ENCODE measurements around the gene ADARB1.

ADARB1 gene

DNA sequence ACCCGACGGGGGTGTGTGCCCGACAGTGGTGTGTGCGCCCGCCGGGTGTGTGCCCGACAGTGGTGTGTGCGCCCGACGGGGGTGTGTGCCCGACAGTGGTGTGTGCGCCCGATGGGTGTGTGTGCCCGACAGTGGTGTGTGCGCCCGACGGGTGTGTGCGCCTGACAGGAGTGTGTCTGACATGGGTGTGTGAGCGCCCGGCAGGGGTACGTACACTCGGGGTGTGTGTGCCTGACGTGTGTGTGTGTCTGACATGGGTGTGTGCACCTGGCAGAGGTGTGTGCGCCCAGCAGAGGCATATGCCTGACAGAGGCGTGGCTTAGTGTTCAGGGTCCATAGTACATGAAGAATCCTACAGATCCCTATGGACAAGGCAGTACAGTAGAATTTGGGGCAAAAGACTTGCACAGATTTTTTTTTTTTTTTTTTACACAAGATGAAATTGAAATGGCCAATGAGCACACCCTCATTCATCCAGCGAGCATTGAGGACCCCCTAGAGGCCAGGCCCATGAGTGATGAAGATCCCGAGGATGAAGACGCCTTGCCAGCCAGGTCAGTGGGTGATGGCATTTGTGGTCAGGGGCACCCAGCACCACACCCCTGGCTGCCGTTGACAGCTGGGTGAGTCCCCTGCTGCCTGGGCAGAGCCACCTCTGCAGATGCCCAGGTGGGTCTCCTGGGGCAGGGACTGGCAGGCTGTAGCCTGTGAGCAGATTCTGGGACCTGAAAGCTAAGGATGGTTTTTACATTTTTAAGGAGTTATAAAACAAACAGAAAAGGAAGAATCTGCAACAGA, 60.1 kb downstream of the ADARB1 start:
- Histone ChIP-seq H3K9me3 (no peaks in the 10 kb centered on the region), H3K27ac (no peak overlapping the region), H3K27me3 (peaks cover 31% of the 10 kb centered on the region), H3K36me3 (no peaks in the 10 kb centered on the region), H3K4me1 (ENCODE audit: control insufficient read depth in 1 of 2, insufficient read depth in 1 of 2, low read depth in 1 of 2, low read length in 1 of 2) (peaks cover 0 to 8% of the 10 kb centered on the region in 2 experiments), H3K4me3 (ENCODE audit: low read depth in 1 of 2, low read length in 1 of 2) (no peak overlapping the region)
- no peak for TF ChIP-seq CTCF (IDR thresholded peaks at IDR 0.05)

DNA sequence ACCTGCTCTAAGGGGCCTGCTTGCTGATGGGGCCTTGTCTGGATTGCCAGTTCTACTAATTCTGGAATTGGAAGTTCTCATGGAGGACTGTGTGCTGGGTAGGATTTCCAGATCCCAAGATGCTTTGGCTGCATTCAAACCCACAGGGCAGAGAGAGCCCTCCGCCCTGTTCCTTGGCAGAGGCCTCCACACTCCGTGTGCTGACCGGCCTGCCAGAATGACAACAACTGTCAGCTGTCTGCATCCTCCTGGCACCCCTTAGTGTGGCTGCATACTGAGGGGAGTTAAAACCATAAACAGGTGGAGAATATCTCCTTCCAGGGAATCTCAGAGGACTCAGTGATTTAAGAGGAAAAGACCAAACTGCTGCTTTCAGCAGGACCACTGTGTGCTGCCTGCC, 60.7 kb downstream of the ADARB1 start:
- Histone ChIP-seq H3K27me3 (peaks cover 29% of the 10 kb centered on the region), H3K36me3 (no peaks in the 10 kb centered on the region), H3K27ac (no peak overlapping the region), H3K9me3 (no peaks in the 10 kb centered on the region), H3K4me1 (ENCODE audit: control insufficient read depth in 1 of 2, insufficient read depth in 1 of 2, low read depth in 1 of 2, low read length in 1 of 2) (peaks cover 0 to 5% of the 10 kb centered on the region in 2 experiments), H3K4me3 (ENCODE audit: low read depth in 1 of 2, low read length in 1 of 2) (no peak overlapping the region)
- no peak for TF ChIP-seq CTCF (IDR thresholded peaks at IDR 0.05)

GRCh38 chr21:45135868-45136267, 61.5 kb downstream of the ADARB1 start:
- H3K9me3 ChIP-seq: no peaks in the 10 kb centered on the region
- peaks cover 21% of the 10 kb centered on the region for H3K27me3 ChIP-seq
- no peak overlapping the region for H3K27ac ChIP-seq
- H3K4me3 ChIP-seq (ENCODE audit: low read depth in 1 of 2, low read length in 1 of 2): no peak overlapping the region
- TF ChIP-seq CTCF (IDR thresholded peaks at IDR 0.05): no peak
- no peaks in the 10 kb centered on the region for H3K36me3 ChIP-seq
- H3K4me1 ChIP-seq (ENCODE audit: control insufficient read depth in 1 of 2, insufficient read depth in 1 of 2, low read depth in 1 of 2, low read length in 1 of 2): no peaks in the 10 kb centered on the region

DNA sequence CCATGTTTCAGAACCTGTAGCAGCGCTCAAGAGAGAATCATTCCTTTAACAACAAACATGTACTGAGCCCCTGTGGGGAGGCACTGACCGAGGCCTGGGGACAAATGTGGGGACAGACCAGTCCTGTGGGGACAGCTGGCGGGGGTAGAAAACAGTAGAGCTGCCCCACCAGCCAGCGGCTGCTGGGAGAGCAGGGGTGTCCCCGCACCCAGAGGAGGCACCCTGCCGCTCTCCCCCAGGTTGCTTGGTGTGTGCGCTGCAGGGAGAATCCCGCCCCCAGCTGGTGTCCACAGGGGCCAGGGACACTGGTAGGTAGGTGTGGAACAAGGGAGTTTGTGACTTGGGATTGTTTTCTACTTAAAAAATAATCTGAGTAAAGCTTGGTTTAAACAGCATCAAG, 62.1 kb downstream of the ADARB1 start:
- Histone ChIP-seq H3K27me3 (peaks cover 15% of the 10 kb centered on the region), H3K4me1 (ENCODE audit: control insufficient read depth in 1 of 2, insufficient read depth in 1 of 2, low read depth in 1 of 2, low read length in 1 of 2) (no peaks in the 10 kb centered on the region), H3K4me3 (ENCODE audit: low read depth in 1 of 2, low read length in 1 of 2) (no peak overlapping the region), H3K36me3 (no peaks in the 10 kb centered on the region), H3K9me3 (no peaks in the 10 kb centered on the region), H3K27ac (no peak overlapping the region)
- TF ChIP-seq CTCF (IDR thresholded peaks at IDR 0.05): no peak

DNA sequence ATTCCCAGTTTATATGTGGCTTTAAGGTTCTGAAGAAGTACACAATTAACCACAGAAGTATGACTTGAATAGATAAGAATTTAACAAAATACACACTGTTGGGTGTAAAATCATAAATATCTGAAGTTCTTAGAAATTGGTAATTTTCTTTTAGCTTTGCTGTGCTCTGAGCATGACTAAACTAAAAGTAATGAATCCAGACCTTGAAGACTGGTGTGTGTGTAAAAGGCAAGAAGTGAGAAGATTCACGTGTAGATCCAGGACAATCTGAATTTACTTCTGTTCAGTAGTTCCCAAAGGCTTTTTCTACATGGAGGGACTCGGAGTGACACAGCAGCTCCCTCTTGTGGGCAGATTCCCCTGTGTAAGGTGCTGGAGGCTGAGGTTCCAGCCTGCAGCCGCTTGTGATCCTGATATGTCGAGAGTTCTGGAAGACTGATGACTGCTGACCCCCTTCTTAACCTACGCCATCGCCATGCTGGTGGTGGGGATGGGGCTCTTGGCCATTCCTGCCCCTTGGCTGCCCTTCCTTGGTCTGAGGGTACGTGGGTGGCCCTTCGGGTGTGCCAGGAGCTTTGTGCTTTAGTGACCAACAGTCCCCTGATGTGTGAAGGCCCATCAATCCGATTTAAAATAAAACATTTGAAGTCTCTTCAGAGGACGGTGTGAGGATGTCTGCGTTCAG, 62.7 kb downstream of the ADARB1 start:
- Histone ChIP-seq H3K9me3 (no peaks in the 10 kb centered on the region), H3K4me1 (ENCODE audit: control insufficient read depth in 1 of 2, insufficient read depth in 1 of 2, low read depth in 1 of 2, low read length in 1 of 2) (no peaks in the 10 kb centered on the region), H3K27ac (no peak overlapping the region), H3K36me3 (no peaks in the 10 kb centered on the region), H3K27me3 (peaks cover 11% of the 10 kb centered on the region), H3K4me3 (ENCODE audit: low read depth in 1 of 2, low read length in 1 of 2) (no peak overlapping the region)
- peak; percentile 55 for TF ChIP-seq CTCF (IDR thresholded peaks at IDR 0.05)
